GM12878 (cell line): Measurements from ENCODE around the gene PRSS12. TPM values are rescaled to one million over a fixed set of nuclear protein-coding genes. Genes with fewer than 3 reads are reported as not detected.

Source experiments
- ATAC-seq: fragments of 200-7000 bp; cut with Tn5 transposase; 3 replicates; pipeline ENCODE4 v1.9.1; 2020; ENCODE audit warnings: mild to moderate bottlenecking, moderate library complexity
- BruUV-seq: library from RNA; stranded (reverse); fragments of 400-500 nt; replicated peaks from 2 replicates; lab custom pipeline; 2021; lab: Mats Ljungman, UMichigan
- CTCF ChIA-PET: fragments of 300-600 bp; sonication (Branson Sonifier 250); formaldehyde crosslinking; extraction: SDS; loops from one replicate; lab custom pipeline; 2021; ENCODE audit warnings: inconsistent platforms; lab: Yijun Ruan, JAX
- POLR2A ChIA-PET: fragments of 350-600 bp; formaldehyde crosslinking; extraction: SDS; loops from one replicate; lab custom pipeline; 2021; ENCODE audit warnings: inconsistent platforms; lab: Charles Lee
- RAD21 ChIA-PET: fragments of 300-600 bp; sonication (Branson Sonifier 250); formaldehyde crosslinking; loops from one replicate; lab custom pipeline; 2023; ENCODE audit warnings: antibody characterized with exemption; ENCODE audit not compliant: unreplicated experiment; lab: Charles Lee
- SMC1A ChIA-PET: fragments of 300-600 bp; sonication (Branson Sonifier 250); formaldehyde crosslinking; loops from one replicate; lab custom pipeline; 2023; ENCODE audit not compliant: unreplicated experiment, uncharacterized antibody; lab: Charles Lee
- DNase-seq: peaks from one replicate; pipeline ENCODE4 v3.0.0-alpha.2; 2011; ENCODE audit warnings: low read depth, low spot score
- FAIRE-seq: peaks from 3 replicates; lab custom pipeline; 2011; peaks lifted over from hg19 to GRCh38; lab: Jason Lieb, UNC
- H2AFZ ChIP-seq: 2 replicates; pipeline ENCODE4 v1.6.0; 2011; ENCODE audit warnings: low read depth, low read length, control low read depth; ENCODE audit not compliant: control insufficient read depth
- H3K27ac ChIP-seq: 2 replicates; pipeline ENCODE4 v1.5.1; 2011; ENCODE audit warnings: control low read depth; ENCODE audit not compliant: control insufficient read depth, insufficient read depth
- H3K27me3 ChIP-seq, 2 experiments: replicated peaks in 1 of 2; 2 replicates each; pipeline versions ENCODE4 v1.6.0 to v1.6.1; 2011; ENCODE audit warnings: low read length in 1 of 2; ENCODE audit not compliant: control insufficient read depth in 2 of 2, insufficient read depth in 2 of 2
- H3K36me3 ChIP-seq, 2 experiments: 2 replicates each; pipeline ENCODE4 v1.5.1; 2011; ENCODE audit warnings: low read length in 1 of 2; ENCODE audit not compliant: control insufficient read depth in 2 of 2, insufficient read depth in 2 of 2
- H3K4me1 ChIP-seq: 2 replicates; pipeline ENCODE4 v1.6.1; 2011; ENCODE audit warnings: mild to moderate bottlenecking, low read length, moderate library complexity, mixed read lengths; ENCODE audit not compliant: control insufficient read depth, insufficient read depth
- H3K4me2 ChIP-seq: 2 replicates; pipeline ENCODE4 v1.6.0; 2011; ENCODE audit warnings: control low read depth; ENCODE audit not compliant: control insufficient read depth, insufficient read depth
- H3K4me3 ChIP-seq: fragments of 200-600 bp; sonication (generic); 2 replicates; pipeline ENCODE4 v1.5.1; 2016
- H3K79me2 ChIP-seq: 2 replicates; pipeline ENCODE4 v1.6.0; 2011; ENCODE audit warnings: low read length; ENCODE audit not compliant: control insufficient read depth, insufficient read depth
- H3K9ac ChIP-seq: 2 replicates; pipeline ENCODE4 v1.8.0; 2011; ENCODE audit warnings: low read length, control low read depth, mixed read lengths; ENCODE audit not compliant: control insufficient read depth, insufficient read depth
- H3K9me3 ChIP-seq: replicated peaks from 3 replicates; pipeline ENCODE4 v1.5.1; 2011; ENCODE audit warnings: mild to moderate bottlenecking, low read length; ENCODE audit not compliant: control insufficient read depth, insufficient read depth
- H4K20me1 ChIP-seq: 2 replicates; pipeline ENCODE4 v1.6.0; 2011; ENCODE audit not compliant: control insufficient read depth, insufficient read depth
- BHLHE40 ChIP-seq, 2 experiments: fragments of 450-650 bp in 1 of 2; IDR thresholded peaks; 2 replicates each; pipeline ENCODE4 v1.6.1; 2011 to 2017; ENCODE audit warnings: low read depth in 2 of 2, borderline replicate concordance in 1 of 2, improper control_type of control experiment in 1 of 2, low read length in 1 of 2, mild to moderate bottlenecking in 1 of 2
- CHD1 ChIP-seq: IDR thresholded peaks from 2 replicates; pipeline ENCODE4 v1.6.1; 2012; ENCODE audit warnings: low read depth, low read length, improper control_type of control experiment
- EED ChIP-seq: sonication (generic); IDR thresholded peaks from 2 replicates; pipeline ENCODE4 v1.6.1; 2016; ENCODE audit warnings: antibody characterized with exemption, low read depth
- MXI1 ChIP-seq: fragments of 150-350 bp; IDR thresholded peaks from 2 replicates; pipeline ENCODE4 v1.6.1; 2011; ENCODE audit warnings: low read depth, mild to moderate bottlenecking, inconsistent platforms, low read length, improper control_type of control experiment
- POLR2AphosphoS2 ChIP-seq: IDR thresholded peaks from 2 replicates; pipeline ENCODE4 v1.6.1; 2011; ENCODE audit warnings: low read depth, mild to moderate bottlenecking, low read length, improper control_type of control experiment, moderate library complexity
- SMAD5 ChIP-seq: IDR thresholded peaks from 2 replicates; pipeline ENCODE4 v1.6.1; 2016; ENCODE audit warnings: antibody characterized with exemption, low read depth
- SMC3 ChIP-seq: IDR thresholded peaks from 2 replicates; pipeline ENCODE4 v1.6.1; 2011; ENCODE audit warnings: low read length, improper control_type of control experiment, borderline replicate concordance
- TARDBP ChIP-seq: IDR thresholded peaks from 2 replicates; pipeline ENCODE4 v1.6.1; 2016; ENCODE audit warnings: borderline replicate concordance
- USF2 ChIP-seq: IDR thresholded peaks from 2 replicates; pipeline ENCODE4 v1.6.1; 2011; ENCODE audit warnings: low read depth, low read length, improper control_type of control experiment, borderline replicate concordance
- ZBTB40 ChIP-seq: fragments of 450-650 bp; IDR thresholded peaks from 2 replicates; pipeline ENCODE4 v1.6.1; 2016; ENCODE audit warnings: mild to moderate bottlenecking, moderate library complexity, borderline replicate concordance
- WGBS: methylation state at CpG from one replicate; pipeline ENCODE4 v1.1.6; 2016; ENCODE audit warnings: low lambda C conversion rate; ENCODE audit not compliant: insufficient replicate concordance, insufficient coverage; ENCODE audit errors: missing lambda C conversion rate; 5-methylcytosine and 5-hydroxymethylcytosine counted together
- in situ Hi-C: fragments of 300-500 bp; cut with MboI; formaldehyde crosslinking; loops from 9 replicates; pipeline ENCODE4 v1.14.3; 2018; ENCODE audit warnings: mixed read lengths
- intact Hi-C: fragments of 100-400 bp; cut with micrococcal nuclease; formaldehyde crosslinking; loops from one replicate; pipeline ENCODE4 v1.14.2; 2022; ENCODE audit not compliant: unreplicated experiment
- polyA plus RNA-seq, 11 experiments: library from polyadenylated mRNA; depleted of rRNA in 4 of 11; unstranded in 6 of 11; stranded (reverse) in 5 of 11; fragments of >200 nt; fragmentation: Nextera tagmentation in 4 of 11; fragmentation: Illumina TruSeq in 1 of 11; extraction: Ambion mirVana in 4 of 11; extraction: Trizol in 1 of 11; gene quantifications; 1 replicate in 1 of 11; 2 replicates in 10 of 11; pipeline versions ENCODE4 v1.2.1 to v1.2.3, GENCODE V29; 2011 to 2016; ENCODE audit warnings: inconsistent platforms in 2 of 11, missing spikeins in 2 of 11, low read depth in 1 of 11
- total RNA-seq, 4 experiments: library from RNA; depleted of rRNA in 3 of 4; stranded (reverse); fragments of >200 nt in 3 of 4; fragmentation: Illumina TruSeq in 1 of 4; extraction: Trizol in 1 of 4; gene quantifications; 2 replicates each; pipeline versions ENCODE4 v1.2.1 to v1.2.3, GENCODE V29; 2013 to 2021

PRSS12 gene
- total and polyA plus RNA-seq, 10 of the 15 experiments (the other 5 are each of a cell fraction or from before 2014, with no cell fraction given) = 0.04 to 0.34 (median 0.11) TPM; not detected in 2

- TF ChIP-seq ZBTB40 = no peak
- no peak for TF ChIP-seq TARDBP
Observed at GRCh38 chr4:118290951-118291350, 61.9 kb downstream of the PRSS12 start (continued).

DNA sequence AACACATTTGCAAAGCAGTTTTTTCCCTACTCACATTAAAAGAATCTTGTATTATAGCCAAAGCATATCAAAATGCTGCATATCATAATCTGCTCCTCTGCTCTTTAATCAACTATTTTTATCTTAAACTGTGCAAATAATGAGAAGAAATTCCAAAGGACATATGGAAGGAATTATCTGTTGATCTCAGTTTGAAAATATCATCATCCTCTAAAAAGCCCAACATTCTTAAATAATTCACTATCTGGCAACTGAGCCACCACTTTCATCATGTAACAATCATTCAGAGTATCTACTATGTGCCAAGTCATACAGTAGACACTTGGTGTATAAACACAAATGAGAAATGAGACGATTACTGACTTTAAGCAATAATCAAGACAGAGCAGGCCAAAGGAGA lies 63.0 kb downstream of the PRSS12 start:
- H3K27me3 ChIP-seq = no peaks in the 10 kb centered on the region
- H3K79me2 ChIP-seq = no peaks in the 10 kb centered on the region
- no peaks in the 10 kb centered on the region for H3K4me1 ChIP-seq
- ATAC-seq (no peak), DNase-seq (no peak)
- WGBS = 96% methylated on average over 1 of the region's 1 CpG
- no peaks in the 10 kb centered on the region for H4K20me1 ChIP-seq
- no peak overlapping the region for H3K4me2 ChIP-seq
- POLR2A ChIA-PET = no interaction called here
- RAD21 ChIA-PET = no interaction called here
- no peak overlapping the region for H2AFZ ChIP-seq
- TF ChIP-seq SMAD5 (no peak), EED (no peak), CHD1 (no peak), MXI1 (no peak), BHLHE40 (IDR thresholded peaks at IDR 0.05; ENCODE audit: borderline replicate concordance in 1 of 2, low read depth in 2 of 2, low read length in 1 of 2) (no peak), USF2 (no peak), POLR2AphosphoS2 (no peak), SMC3 (no peak)
- TF ChIP-seq, all 136 proteins: peak for 0
- no peak overlapping the region for H3K27ac ChIP-seq
- no peaks in the 10 kb centered on the region for H3K36me3 ChIP-seq
- no peak for FAIRE-seq
- in situ Hi-C loops = loop anchor here (10.0 kb wide), 2 partner anchors 295 to 395 kb away; partner anchors contain the start of gene METTL14
- intact Hi-C loops = loop anchor here (10.0 kb wide), 1 partner anchor 125 kb away; no protein-coding TSS in a partner anchor
- CTCF ChIA-PET = no interaction called here
- H3K9me3 ChIP-seq = no peaks in the 10 kb centered on the region
- BruUV-seq = no TSS peak
- no peak overlapping the region for H3K4me3 ChIP-seq
- SMC1A ChIA-PET = interaction anchor here (1.2 kb wide), 1 partner anchor 122 kb away, joined by 3 read pairs; no protein-coding TSS in a partner anchor
- H3K9ac ChIP-seq = no peak overlapping the region
